IMR-90 (cell line): ENCODE data around the gene SUDS3. TPM values are rescaled to one million over a fixed set of nuclear protein-coding genes. Genes with fewer than 3 reads are reported as not detected.

Experiments
- ATAC-seq: fragments of 200-7000 bp; cut with Tn5 transposase; 2 replicates; pipeline ENCODE4 v1.9.1; 2020; ENCODE audit warnings: low read depth, mild to moderate bottlenecking, moderate library complexity
- BruUV-seq: library from RNA; stranded (reverse); fragments of 400-500 nt; replicated peaks from 2 replicates; lab custom pipeline; 2021; lab: Mats Ljungman, UMichigan
- CTCF ChIA-PET: fragments of 300-600 bp; formaldehyde crosslinking; extraction: SDS; loops from one replicate; lab custom pipeline; 2021; ENCODE audit warnings: antibody characterized with exemption; lab: Yijun Ruan, JAX
- POLR2A ChIA-PET: fragments of 300-600 bp; sonication (Branson Sonifier 250); formaldehyde crosslinking; loops from one replicate; lab custom pipeline; 2022; ENCODE audit warnings: antibody characterized with exemption; ENCODE audit not compliant: unreplicated experiment; lab: Charles Lee
- DNase-seq: peaks from one replicate; pipeline ENCODE4 v3.0.0; 2013
- H2AFZ ChIP-seq: replicated peaks from 2 replicates; pipeline ENCODE3; 2013; ENCODE audit warnings: low read length, mild to moderate bottlenecking; ENCODE audit not compliant: poor library complexity
- H2AK5ac ChIP-seq: 2 replicates; pipeline ENCODE4 v1.6.1; 2013; ENCODE audit warnings: low read depth, low read length, inconsistent platforms
- H2AK9ac ChIP-seq: replicated peaks from 2 replicates; pipeline ENCODE3; 2013; ENCODE audit warnings: mild to moderate bottlenecking, low read depth, low read length, moderate library complexity; ENCODE audit not compliant: poor library complexity
- H2BK120ac ChIP-seq: 2 replicates; pipeline ENCODE4 v1.6.1; 2013; ENCODE audit warnings: low read depth, low read length, inconsistent platforms
- H2BK15ac ChIP-seq: 3 replicates; pipeline ENCODE4 v1.6.1; 2013; ENCODE audit warnings: low read depth, low read length, inconsistent platforms
- H2BK20ac ChIP-seq: 2 replicates; pipeline ENCODE4 v1.6.1; 2013; ENCODE audit warnings: low read depth, mild to moderate bottlenecking, inconsistent platforms, low read length, moderate library complexity
- H2BK5ac ChIP-seq: 2 replicates; pipeline ENCODE4 v1.6.1; 2013; ENCODE audit warnings: mild to moderate bottlenecking, low read depth, low read length, inconsistent platforms; ENCODE audit not compliant: poor library complexity, severe bottlenecking
- H3K14ac ChIP-seq: replicated peaks from 2 replicates; pipeline ENCODE4 v1.6.1; 2013; ENCODE audit warnings: low read depth, low read length, inconsistent platforms
- H3K18ac ChIP-seq: 2 replicates; pipeline ENCODE4 v1.6.1; 2013; ENCODE audit warnings: low read depth, low read length, control low read depth
- H3K23ac ChIP-seq: 2 replicates; pipeline ENCODE4 v1.6.1; 2013; ENCODE audit warnings: low read depth, low read length, inconsistent platforms
- H3K27ac ChIP-seq: 2 replicates; pipeline ENCODE4 v1.5.1; 2013; ENCODE audit warnings: mild to moderate bottlenecking, control low read depth, low read length; ENCODE audit not compliant: insufficient read depth
- H3K27me3 ChIP-seq: 2 replicates; pipeline ENCODE4 v1.6.1; 2013; ENCODE audit warnings: low read length; ENCODE audit not compliant: control insufficient read depth, insufficient read depth
- H3K36me3 ChIP-seq: 2 replicates; pipeline ENCODE4 v1.6.1; 2013; ENCODE audit warnings: low read length, mixed read lengths; ENCODE audit not compliant: control insufficient read depth, insufficient read depth
- H3K4ac ChIP-seq: 2 replicates; pipeline ENCODE4 v1.6.1; 2013; ENCODE audit warnings: low read depth, low read length, inconsistent platforms
- H3K4me1 ChIP-seq: 2 replicates; pipeline ENCODE4 v1.6.1; 2013; ENCODE audit warnings: low read length, mixed read lengths; ENCODE audit not compliant: control insufficient read depth, insufficient read depth
- H3K4me2 ChIP-seq: 2 replicates; pipeline ENCODE4 v1.6.1; 2013; ENCODE audit warnings: low read depth, mild to moderate bottlenecking, control low read depth, low read length, moderate library complexity
- H3K4me3 ChIP-seq: 2 replicates; pipeline ENCODE4 v1.5.1; 2013; ENCODE audit warnings: low read depth, mild to moderate bottlenecking, control low read depth, low read length, moderate library complexity; ENCODE audit not compliant: insufficient read depth
- H3K56ac ChIP-seq: 2 replicates; pipeline ENCODE4 v1.6.1; 2013; ENCODE audit warnings: low read length, inconsistent platforms; ENCODE audit not compliant: insufficient read depth; ENCODE audit errors: extremely low read depth
- H3K79me1 ChIP-seq, 2 experiments: 2 replicates each; pipeline ENCODE4 v1.6.1; 2013; ENCODE audit warnings: low read length in 2 of 2, inconsistent platforms in 1 of 2, low read depth in 1 of 2
- H3K9ac ChIP-seq: 2 replicates; pipeline ENCODE4 v1.6.1; 2013; ENCODE audit warnings: low read depth, low read length, control low read depth
- H3K9me1 ChIP-seq: 2 replicates; pipeline ENCODE4 v1.6.1; 2013; ENCODE audit warnings: low read length, inconsistent platforms; ENCODE audit not compliant: insufficient read depth
- H3K9me3 ChIP-seq: 2 replicates; pipeline ENCODE4 v1.6.1; 2013; ENCODE audit warnings: low read length; ENCODE audit not compliant: control insufficient read depth, insufficient read depth
- H4K20me1 ChIP-seq: 2 replicates; pipeline ENCODE4 v1.6.1; 2013; ENCODE audit warnings: low read length, inconsistent platforms; ENCODE audit not compliant: insufficient read depth
- H4K5ac ChIP-seq: 2 replicates; pipeline ENCODE4 v1.6.1; 2013; ENCODE audit warnings: mild to moderate bottlenecking, low read depth, low read length, control low read depth
- H4K8ac ChIP-seq, 2 experiments: 2 replicates each; pipeline ENCODE4 v1.6.1; 2013; ENCODE audit warnings: low read depth in 2 of 2, low read length in 2 of 2, control low read depth in 1 of 2, inconsistent platforms in 1 of 2
- H4K91ac ChIP-seq: 2 replicates; pipeline ENCODE4 v1.6.1; 2013; ENCODE audit warnings: low read depth, low read length, inconsistent platforms; ENCODE audit not compliant: insufficient read depth
- BHLHE40 ChIP-seq: fragments of 150-350 bp; IDR thresholded peaks from 2 replicates; pipeline ENCODE4 v1.6.1; 2016; ENCODE audit warnings: mild to moderate bottlenecking, low read depth, low read length
- CEBPB ChIP-seq: IDR thresholded peaks from 2 replicates; pipeline ENCODE4 v1.6.1; 2012; ENCODE audit warnings: low read depth, low read length, improper control_type of control experiment
- CHD1 ChIP-seq: IDR thresholded peaks from 2 replicates; pipeline ENCODE4 v1.6.1; 2012; ENCODE audit warnings: low read depth, low read length, improper control_type of control experiment
- MXI1 ChIP-seq: IDR thresholded peaks from 2 replicates; pipeline ENCODE4 v1.6.1; 2012; ENCODE audit warnings: low read depth, mild to moderate bottlenecking, low read length, moderate library complexity, borderline replicate concordance
- RCOR1 ChIP-seq: IDR thresholded peaks from 2 replicates; pipeline ENCODE4 v1.6.1; 2012; ENCODE audit warnings: mild to moderate bottlenecking, low read length, improper control_type of control experiment; ENCODE audit not compliant: insufficient replicate concordance
- WGBS, 2 experiments: methylation state at CpG; one replicate each; pipeline versions ENCODE4 v1.1.5 to v1.1.7; 2013; ENCODE audit warnings: missing lambda C conversion rate in 2 of 2; ENCODE audit not compliant: insufficient read length in 1 of 2; ENCODE audit errors: extremely low coverage in 2 of 2; 5-methylcytosine and 5-hydroxymethylcytosine counted together
- dilution Hi-C: fragments of 300-500 bp; cut with HindIII; formaldehyde crosslinking; loops from one replicate; pipeline ENCODE4 v1.14.3; 2018; ENCODE audit warnings: low sequenced_read_pairs; ENCODE audit not compliant: unreplicated experiment
- in situ Hi-C: fragments of 300-500 bp; cut with MboI; formaldehyde crosslinking; loops from 3 replicates; pipeline ENCODE4 v1.14.3; 2019; ENCODE audit warnings: low sequenced_read_pairs, inconsistent platforms, mixed read lengths
- intact Hi-C: fragments of 100-400 bp; cut with micrococcal nuclease; formaldehyde crosslinking; loops from 2 replicates; pipeline ENCODE4 v1.10.0; 2022
- polyA plus RNA-seq, 3 experiments: library from polyadenylated mRNA; depleted of rRNA; stranded (reverse); fragments of >200 nt; gene quantifications; 2 replicates each; pipeline ENCODE4 v1.2.3, GENCODE V29; 2012; ENCODE audit warnings: low replicate concordance in 1 of 3
- total RNA-seq: library from RNA; depleted of rRNA; stranded (reverse); fragments of >200 nt; gene quantifications from 2 replicates; pipeline ENCODE4 v1.2.3, GENCODE V29; 2012

The SUDS3 gene
- total and polyA plus RNA-seq, 2 of the 4 experiments (the other 2 are of a cell fraction): 13.4 to 13.8 TPM

DNA sequence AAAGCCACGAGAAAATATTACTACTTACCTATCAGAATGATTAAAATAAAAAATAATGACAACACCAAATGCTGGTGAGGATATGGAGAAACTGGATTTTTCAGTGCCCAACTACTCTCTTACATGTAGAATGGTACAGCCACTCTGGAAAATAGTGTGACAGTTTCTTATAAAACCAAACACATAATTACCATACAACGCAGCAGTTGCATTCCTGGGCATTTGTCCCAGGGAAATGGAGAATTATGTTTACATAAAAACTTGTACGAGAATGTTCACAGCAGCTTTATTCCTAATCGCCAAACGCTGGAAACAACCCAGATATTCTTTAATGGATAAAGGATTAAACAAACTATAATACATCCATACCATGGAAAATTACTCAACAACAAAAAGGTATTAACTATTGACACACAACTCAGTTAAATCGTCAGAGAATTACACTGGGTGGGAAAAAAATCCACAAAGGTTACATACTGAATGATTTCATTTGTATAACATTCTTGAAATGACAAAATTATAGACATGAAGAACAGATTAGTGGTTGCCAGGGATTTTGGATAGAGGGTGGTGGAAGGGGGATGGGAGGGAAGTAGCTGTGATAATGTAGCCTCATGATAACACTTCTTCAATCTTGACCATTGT is 39.0 kb upstream of the SUDS3 start (continued):
- TF ChIP-seq RCOR1 (no peak), CHD1 (no peak), BHLHE40 (no peak), MXI1 (no peak)

DNA sequence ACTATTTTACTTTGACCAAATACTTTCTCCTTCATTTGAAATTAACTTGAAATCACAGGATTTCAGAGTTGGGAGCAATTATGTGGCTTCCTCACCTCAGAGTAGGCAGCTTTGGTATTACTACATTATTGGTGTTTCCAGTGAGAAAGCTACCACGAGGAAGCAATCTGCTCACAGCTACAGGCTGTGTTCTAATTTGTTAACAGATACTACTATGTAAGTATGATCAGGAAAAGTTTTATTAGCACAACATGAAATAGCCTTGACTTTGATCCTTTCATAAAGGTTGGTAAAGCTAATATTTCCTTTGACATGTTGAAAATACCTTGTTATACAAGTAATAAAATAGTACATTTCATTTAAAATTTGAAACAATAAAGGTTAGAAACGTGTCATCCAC is 34.3 kb upstream of the SUDS3 start:
- ATAC-seq (no peak), DNase-seq (no peak)
- Histone ChIP-seq H3K27ac (no peak overlapping the region), H3K23ac (peak overlapping the region; percentile 65; the same call in 1 of the 2 replicates), H2AK5ac (no peak overlapping the region), H2AFZ (no peak overlapping the region), H2BK20ac (no peak overlapping the region), H3K14ac (peak overlapping the region; percentile 31; the same call in 1 of the 2 replicates), H4K91ac (no peak overlapping the region), H4K8ac (no peak overlapping the region), H3K9ac (no peak overlapping the region), H2AK9ac (no peak overlapping the region), H3K4me3 (no peak overlapping the region), H4K5ac (no peak overlapping the region; the same call in 1 of the 2 replicates), H4K20me1 (no peaks in the 10 kb centered on the region), H3K4me2 (no peak overlapping the region), H2BK120ac (no peak overlapping the region), H3K18ac (no peak overlapping the region), H3K9me3 (no peaks in the 10 kb centered on the region), H3K27me3 (no peaks in the 10 kb centered on the region), H3K56ac (no peak overlapping the region), H3K4me1 (peaks cover 4% of the 10 kb centered on the region; the same call in 1 of the 2 replicates), H2BK15ac (no peak overlapping the region), H3K9me1 (no peaks in the 10 kb centered on the region), H2BK5ac (no peak overlapping the region), H3K79me1 (peaks cover 13 to 52% of the 10 kb centered on the region in 2 experiments), H3K36me3 (no peaks in the 10 kb centered on the region), H3K4ac (no peak overlapping the region)
- in situ Hi-C loops: no loop called here
- WGBS, 2 experiments: no CpG with 5 or more reads among the region's 2 CpGs
- no TSS peak for BruUV-seq
- CTCF ChIA-PET: interaction anchor here (0.5 to 1.0 kb wide), 2 partner anchors 12 to 88 kb away, joined by 3 to 4 read pairs; no protein-coding TSS in a partner anchor
- dilution Hi-C loops: no loop called here
- intact Hi-C loops: no loop called here
- POLR2A ChIA-PET: no interaction called here
- TF ChIP-seq CEBPB: no peak
